Measurements from ENCODE around the gene TLR9. TPM values are rescaled to one million over a fixed set of nuclear protein-coding genes. Genes with fewer than 3 reads are reported as not detected.

Gene TLR9
- total RNA-seq, 1 experiment from 2014 or later = not detected

- Histone ChIP-seq H3K27me3 (ENCODE audit: insufficient read depth, low read length) (no peaks in the 10 kb centered on the region; the same call in 1 of the 2 replicates), H3K79me1 (ENCODE audit: insufficient read depth, low read depth, low read length, poor library complexity, severe bottlenecking) (no peaks in the 10 kb centered on the region), H3T11ph (ENCODE audit: low read length) (no peak overlapping the region), H3K14ac (ENCODE audit: insufficient read depth, low read length) (no peak overlapping the region), H2BK5ac (ENCODE audit: insufficient read length, low read length) (no peak overlapping the region), H2BK12ac (ENCODE audit: insufficient read length, low read depth, low read length) (no peak overlapping the region), H2AFZ (ENCODE audit: low read length) (no peak overlapping the region), H3K4me2 (ENCODE audit: insufficient read depth, insufficient read length, low read length) (no peak overlapping the region), H4K20me1 (ENCODE audit: control insufficient read depth, insufficient read depth, insufficient read length) (no peaks in the 10 kb centered on the region), H3K23me2 (ENCODE audit: insufficient read length, low read depth, low read length, poor library complexity, severe bottlenecking) (peaks cover 7% of the 10 kb centered on the region), H3K27ac (ENCODE audit: insufficient read length, low read depth, low read length) (no peak overlapping the region), H3K9me3 (ENCODE audit: control insufficient read depth, low read depth, low read length) (no peaks in the 10 kb centered on the region), H3K56ac (ENCODE audit: insufficient read length, low read depth, low read length) (no peak overlapping the region), H3K23ac (ENCODE audit: insufficient read length, low read depth, low read length) (no peak overlapping the region), H4K91ac (ENCODE audit: insufficient read length, low read depth, low read length) (no peak overlapping the region), H2BK15ac (ENCODE audit: low read depth, low read length) (no peak overlapping the region), H3K18ac (ENCODE audit: insufficient read length, low read depth, low read length) (no peak overlapping the region), H3K79me2 (ENCODE audit: insufficient read depth, low read length) (no peaks in the 10 kb centered on the region), H4K5ac (ENCODE audit: insufficient read length, low read depth, low read length) (no peak overlapping the region), H3K4ac (ENCODE audit: low read depth, low read length) (no peak overlapping the region), H4K8ac (replicated peaks; ENCODE audit: insufficient read length, low read depth, low read length) (no peak overlapping the region), H2BK20ac (ENCODE audit: low read depth, low read length, poor library complexity, severe bottlenecking) (no peak overlapping the region), H2BK120ac (ENCODE audit: low read depth, low read length, poor library complexity, severe bottlenecking) (no peak overlapping the region), H3K4me1 (ENCODE audit: insufficient read depth, low read length) (no peaks in the 10 kb centered on the region), H3K9ac (ENCODE audit: extremely low read depth, insufficient read length, low read length) (no peak overlapping the region), H2AK5ac (ENCODE audit: insufficient read length, low read length) (no peak overlapping the region)
- Mint-ChIP-seq H3K4me1 (peaks cover 16 to 21% of the 10 kb centered on the region in 2 experiments), H3K27ac (no peak overlapping the region), H3K27me3 (ENCODE audit: low read depth) (peaks cover 12% of the 10 kb centered on the region), H3K4me3 (no peak overlapping the region), H3K36me3 (ENCODE audit: insufficient read depth in 1 of 3, low read depth in 3 of 3) (peaks cover 5 to 18% (median 12%) of the 10 kb centered on the region in 3 experiments; a peak in 6 of 7 replicates), H3K9me3 (no peaks in the 10 kb centered on the region)
- no CpG with 5 or more reads among the region's 10 CpGs for WGBS (ENCODE audit: extremely low coverage, insufficient read length, low lambda C conversion rate)
- TF ChIP-seq CTCF (conservative IDR thresholded peaks at IDR 0.05) = no peak
- DNase-seq = no peak
Measured at GRCh38 chr3:52195823-52196331, 29.6 kb downstream of the TLR9 start.
